Sigmoid colon (tissue), 3 donors: ENCODE data around the gene ZNF532.

Experiments used
- CTCF ChIP-seq, 4 experiments: fragments of 450-650 bp in 3 of 4; fragments of 200-600 bp in 1 of 4; IDR thresholded peaks; one replicate each; pipeline ENCODE4 v1.5.1; 2016 to 2019; ENCODE audit warnings: antibody characterized with exemption in 4 of 4, mild to moderate bottlenecking in 3 of 4, moderate library complexity in 2 of 4
- POLR2A ChIP-seq, 2 donors: fragments of 450-650 bp; IDR thresholded peaks; one replicate each; pipeline ENCODE4 v1.6.1; 2016; ENCODE audit warnings: antibody characterized with exemption in 2 of 2, mild to moderate bottlenecking in 2 of 2, moderate library complexity in 2 of 2

DNA sequence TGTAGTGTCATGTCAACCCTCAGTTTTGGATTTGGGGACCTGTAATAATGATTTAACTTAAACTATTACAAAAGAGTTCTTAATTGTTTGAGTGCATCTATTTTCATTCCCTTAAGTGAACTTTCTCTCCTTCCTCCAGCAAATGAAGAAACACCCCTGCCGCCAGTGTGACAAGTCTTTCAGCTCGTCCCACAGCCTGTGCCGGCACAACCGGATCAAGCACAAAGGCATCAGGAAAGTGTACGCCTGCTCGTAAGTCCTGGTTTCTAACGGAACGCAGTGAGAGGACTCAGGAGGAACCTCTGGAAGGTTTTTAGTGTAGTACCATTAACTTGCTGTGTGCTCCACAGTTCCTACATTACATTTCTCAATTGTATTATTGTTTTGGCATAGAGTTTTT is 114.2 kb downstream of the ZNF532 start:
- no peak for TF ChIP-seq POLR2A (IDR thresholded peaks at IDR 0.05)
- TF ChIP-seq CTCF (IDR thresholded peaks at IDR 0.05) = no peak
